K562 (cell line): ENCODE data around the gene NRP1.

Source experiments
- EP300 ChIP-seq: IDR thresholded peaks from 2 replicates; pipeline ENCODE4 v1.6.1; 2012; ENCODE audit warnings: low read length, improper control_type of control experiment
- REST ChIP-seq, 2 experiments: fragments of 450-650 bp; formaldehyde crosslinking in 1 of 2; IDR thresholded peaks; 2 replicates each; pipeline versions ENCODE4 v1.4.0 to v1.6.1; 2014 to 2020; ENCODE audit warnings: mild to moderate bottlenecking in 2 of 2, borderline replicate concordance in 1 of 2, low read depth in 1 of 2
- ZHX1 ChIP-seq: fragments of 150-350 bp; conservative IDR thresholded peaks from 2 replicates; pipeline ENCODE4 v1.6.1; 2014; ENCODE audit warnings: low read length

- no peak for TF ChIP-seq EP300
- TF ChIP-seq ZHX1 = no peak
- no peak for TF ChIP-seq REST (IDR thresholded peaks at IDR 0.05; ENCODE audit: borderline replicate concordance)
- no peak for TF ChIP-seq REST (CRISPR knock-in tag; IDR thresholded peaks at IDR 0.05; ENCODE audit: low read depth)
Measured at GRCh38 chr10:33353853-33354252, 19.4 kb upstream of the NRP1 start.
